T-helper 1 cell (primary cell): ENCODE results near the gene KDM4D.

Source experiments
- DNase-seq, 5 donors: peaks; one replicate each; pipeline ENCODE4 v3.0.0-alpha.2; 2012 to 2020

KDM4D gene

GRCh38 chr11:95035316-95035715, 61.8 kb downstream of the KDM4D start:
- no peak for DNase-seq

GRCh38 chr11:95037356-95038035, 64.0 kb downstream of the KDM4D start:
- peak in 1 of 5 donors; percentile 5 for DNase-seq

DNA sequence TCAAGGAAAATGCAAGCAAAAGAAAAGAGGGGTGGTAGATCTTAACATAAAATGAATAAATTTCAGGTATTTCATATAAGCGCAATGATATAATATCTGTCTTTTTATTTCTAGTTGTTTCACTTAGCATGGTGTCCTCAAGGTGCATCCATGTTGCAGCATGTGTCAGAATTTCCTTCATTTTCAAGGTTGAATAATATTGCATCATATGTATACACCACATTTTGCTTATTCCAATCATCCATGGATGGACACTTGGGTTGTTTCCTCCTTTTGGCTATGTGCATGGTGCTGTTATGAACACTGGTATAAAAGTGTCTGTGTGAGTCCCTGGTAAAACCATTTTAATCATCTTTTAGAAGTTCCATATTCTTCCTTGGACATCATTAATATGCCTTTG, 68.7 kb downstream of the KDM4D start:
- DNase-seq, result no peak

DNA sequence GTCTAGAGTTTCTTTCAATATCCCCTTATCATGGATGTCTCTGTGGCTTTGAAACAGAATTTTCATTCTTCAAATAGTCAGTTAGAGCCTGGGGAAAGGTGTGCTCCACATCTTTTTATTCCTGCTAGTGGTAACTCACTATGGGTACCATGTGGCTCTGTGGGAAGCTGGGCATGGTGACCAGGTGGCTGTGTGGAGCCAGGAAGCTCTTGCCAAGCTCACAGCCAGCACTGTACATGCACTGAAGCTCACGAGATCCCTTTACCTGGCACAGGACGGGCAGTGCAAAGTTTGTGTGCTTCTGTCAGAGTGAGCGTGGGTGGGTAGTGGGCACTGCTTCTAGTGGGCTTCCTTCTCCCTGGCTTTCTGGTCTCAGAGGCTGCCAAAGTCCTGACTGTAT, 69.4 kb downstream of the KDM4D start:
- no peak for DNase-seq

DNA sequence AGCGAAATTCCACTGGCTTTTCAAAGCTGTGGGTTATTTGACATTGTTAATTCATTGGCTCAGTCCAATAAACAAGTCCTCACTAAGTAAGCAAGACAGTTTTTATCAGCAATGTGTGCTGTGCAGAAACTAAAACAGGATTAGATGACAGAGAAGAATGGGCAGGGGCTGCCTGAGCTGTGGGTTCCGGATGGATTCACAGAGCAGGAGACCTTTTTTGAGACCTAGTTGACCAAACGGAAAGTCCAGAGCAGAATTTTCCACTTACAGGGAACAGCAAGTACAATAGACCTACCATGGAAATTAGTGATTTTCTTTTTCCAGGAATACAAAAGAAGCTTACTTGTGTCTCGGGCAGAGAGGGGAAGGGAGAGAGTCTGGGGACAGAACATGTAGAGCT, 70.5 kb downstream of the KDM4D start:
- DNase-seq, result no peak

- no peak for DNase-seq
These were observed 72.3 kb downstream of the KDM4D start for GRCh38 chr11:95045812-95046211.
